HepG2 (cell line): ENCODE data around the gene ABHD12. TPM values are rescaled to one million over a fixed set of nuclear protein-coding genes. Genes with fewer than 3 reads are reported as not detected.

ENCODE experiments used
- ATF3 ChIP-seq: sonication (generic); formaldehyde crosslinking; IDR thresholded peaks from 2 replicates; pipeline ENCODE4 v1.4.0; 2020; ENCODE audit warnings: missing genetic modification reagents
- ATRX ChIP-seq: sonication (generic); formaldehyde crosslinking; IDR thresholded peaks from 2 replicates; pipeline ENCODE4 v1.4.0; 2020; ENCODE audit warnings: missing genetic modification reagents, borderline replicate concordance
- BCL6 ChIP-seq: IDR thresholded peaks from 2 replicates; pipeline ENCODE4 v1.6.1; 2016; ENCODE audit warnings: missing genetic modification reagents, missing compliant biosample characterization
- BRD4 ChIP-seq: sonication (generic); formaldehyde crosslinking; IDR thresholded peaks from 2 replicates; pipeline ENCODE4 v1.4.0; 2020; ENCODE audit warnings: missing genetic modification reagents
- CBFB ChIP-seq: sonication (generic); formaldehyde crosslinking; IDR thresholded peaks from 2 replicates; pipeline ENCODE4 v1.4.0; 2020; ENCODE audit warnings: missing genetic modification reagents
- CBX1 ChIP-seq: IDR thresholded peaks from one replicate; pipeline ENCODE4 v1.6.1; 2016; ENCODE audit warnings: antibody characterized with exemption, low read depth
- CBX5 ChIP-seq: sonication (generic); formaldehyde crosslinking; IDR thresholded peaks from 2 replicates; pipeline ENCODE4 v1.4.0; 2020; ENCODE audit warnings: missing genetic modification reagents, borderline replicate concordance
- CREB3 ChIP-seq: sonication (generic); formaldehyde crosslinking; IDR thresholded peaks from 2 replicates; pipeline ENCODE4 v1.5.0; 2020; ENCODE audit warnings: missing genetic modification reagents
- HHEX ChIP-seq: IDR thresholded peaks from 2 replicates; pipeline ENCODE4 v1.6.1; 2016; ENCODE audit warnings: control low read depth
- HOMEZ ChIP-seq: IDR thresholded peaks from 2 replicates; pipeline ENCODE4 v1.6.1; 2016; ENCODE audit warnings: low read depth
- MAFF ChIP-seq: IDR thresholded peaks from 2 replicates; pipeline ENCODE4 v1.6.1; 2011; ENCODE audit warnings: low read depth, low read length, improper control_type of control experiment
- MAZ ChIP-seq, 2 experiments: sonication (generic) in 1 of 2; formaldehyde crosslinking in 1 of 2; IDR thresholded peaks; 2 replicates each; pipeline versions ENCODE4 v1.5.0 to v1.6.1; 2012 to 2020; ENCODE audit warnings: low read depth in 2 of 2, mild to moderate bottlenecking in 2 of 2, borderline replicate concordance in 1 of 2, improper control_type of control experiment in 1 of 2, low read length in 1 of 2, missing genetic modification reagents in 1 of 2, moderate library complexity in 1 of 2
- MED1 ChIP-seq: sonication (generic); formaldehyde crosslinking; IDR thresholded peaks from 2 replicates; pipeline ENCODE4 v1.4.0; 2020; ENCODE audit warnings: missing genetic modification reagents
- PHB2 ChIP-seq: fragments of 450-650 bp; IDR thresholded peaks from 2 replicates; pipeline ENCODE4 v1.6.1; 2018; ENCODE audit not compliant: partially characterized antibody
- POGZ ChIP-seq: sonication (generic); formaldehyde crosslinking; IDR thresholded peaks from 2 replicates; pipeline ENCODE4 v1.4.0; 2020; ENCODE audit warnings: mild to moderate bottlenecking, missing genetic modification reagents
- PPARG ChIP-seq: conservative IDR thresholded peaks from 2 replicates; pipeline ENCODE4 v1.6.1; 2016; ENCODE audit warnings: missing biosample characterization, missing genetic modification reagents
- RFXAP ChIP-seq: sonication (generic); formaldehyde crosslinking; IDR thresholded peaks from 2 replicates; pipeline ENCODE4 v1.4.0; 2020; ENCODE audit warnings: missing genetic modification reagents, borderline replicate concordance
- SALL1 ChIP-seq: sonication (generic); formaldehyde crosslinking; IDR thresholded peaks from 2 replicates; pipeline ENCODE4 v1.8.0; 2022; ENCODE audit warnings: mild to moderate bottlenecking, missing genetic modification reagents
- SAP130 ChIP-seq: IDR thresholded peaks from 2 replicates; pipeline ENCODE4 v1.6.1; 2016; ENCODE audit warnings: low read depth
- TBX3 ChIP-seq: fragments of 450-650 bp; IDR thresholded peaks from 2 replicates; pipeline ENCODE4 v1.6.1; 2017; ENCODE audit warnings: antibody characterized with exemption, mild to moderate bottlenecking, inconsistent platforms, borderline replicate concordance
- ZBTB3 ChIP-seq: sonication (generic); formaldehyde crosslinking; IDR thresholded peaks from 2 replicates; pipeline ENCODE4 v1.4.0; 2020; ENCODE audit warnings: low read depth, mild to moderate bottlenecking, moderate library complexity, missing genetic modification reagents, borderline replicate concordance
- ZFP1 ChIP-seq: IDR thresholded peaks from 2 replicates; pipeline ENCODE4 v1.6.1; 2016
- ZNF547 ChIP-seq: sonication (generic); formaldehyde crosslinking; IDR thresholded peaks from 2 replicates; pipeline ENCODE4 v1.5.1; 2020; ENCODE audit warnings: mild to moderate bottlenecking, missing genetic modification reagents
- ZNF572 ChIP-seq: sonication (generic); formaldehyde crosslinking; IDR thresholded peaks from 2 replicates; pipeline ENCODE4 v1.5.1; 2020; ENCODE audit warnings: mild to moderate bottlenecking, missing genetic modification reagents
- ZNF639 ChIP-seq: conservative IDR thresholded peaks from 2 replicates; pipeline ENCODE4 v1.6.1; 2018; ENCODE audit warnings: missing genetic modification reagents
- ZSCAN29 ChIP-seq: sonication (generic); formaldehyde crosslinking; conservative IDR thresholded peaks from 2 replicates; pipeline ENCODE4 v1.4.0; 2020; ENCODE audit warnings: mild to moderate bottlenecking, missing genetic modification reagents
- polyA plus RNA-seq, 8 experiments: library from polyadenylated mRNA; depleted of rRNA in 3 of 8; stranded (reverse) in 7 of 8; unstranded in 1 of 8; fragments of >200 nt; fragmentation: Illumina TruSeq in 4 of 8; extraction: Trizol in 4 of 8; gene quantifications; 2 replicates each; pipeline versions ENCODE4 v1.2.1 to v1.2.3, GENCODE V29; 2011 to 2016; ENCODE audit warnings: low read depth in 4 of 8, missing spikeins in 1 of 8, mixed read lengths in 1 of 8; ENCODE audit not compliant: insufficient read depth in 1 of 8
- total RNA-seq, 5 experiments: library from RNA; depleted of rRNA; stranded (reverse); fragments of >200 nt; fragmentation: Illumina TruSeq; extraction: Trizol; gene quantifications; 2 replicates each; pipeline ENCODE4 v1.2.3, GENCODE V29; 2016; ENCODE audit warnings: low read depth in 1 of 5

ABHD12 gene
- total and polyA plus RNA-seq, 2 of the 13 experiments (the other 11 are each of a cell fraction or from before 2014, with no cell fraction given): 23.5 to 72.1 TPM

- TF ChIP-seq PPARG (peak; percentile 95), MED1 (CRISPR knock-in tag) (peak; percentile 79), RFXAP (CRISPR knock-in tag) (0 out of 2 replicates have a peak, but pooled peaks have one; percentile 12), ZSCAN29 (peak; percentile 45; the same call in 1 of the 2 replicates), MAFF (peak; percentile 97), ZFP1 (CRISPR knock-in tag) (peak; percentile 64; the same call in 1 of the 2 replicates), CBX5 (CRISPR knock-in tag) (peak; percentile 88; the same call in 1 of the 2 replicates), SALL1 (CRISPR knock-in tag) (peak; percentile 91), ZBTB3 (CRISPR knock-in tag) (peak; percentile 92; the same call in 1 of the 2 replicates), ATRX (peak; percentile 86; the same call in 1 of the 2 replicates), TBX3 (peak; percentile 44; the same call in 1 of the 2 replicates), BCL6 (CRISPR knock-in tag) (peak; percentile 54; the same call in 1 of the 2 replicates), POGZ (0 out of 2 replicates have a peak, but pooled peaks have one; percentile 49), ZNF639 (CRISPR knock-in tag) (no peak), ATF3 (peak; percentile 100), HOMEZ (CRISPR knock-in tag) (peak; percentile 92; the same call in 1 of the 2 replicates), ZNF572 (CRISPR knock-in tag) (peak; percentile 46; the same call in 1 of the 2 replicates), CREB3 (CRISPR knock-in tag) (no peak), CBFB (CRISPR knock-in tag) (peak; percentile 95), MAZ (IDR thresholded peaks at IDR 0.05; ENCODE audit: borderline replicate concordance, low read depth, low read length) (no peak), MAZ (CRISPR knock-in tag; IDR thresholded peaks at IDR 0.05; ENCODE audit: low read depth) (peak; percentile 72; the same call in 1 of the 2 replicates), ZNF547 (CRISPR knock-in tag) (peak; percentile 5; the same call in 1 of the 2 replicates), HHEX (CRISPR knock-in tag) (peak; percentile 55; the same call in 1 of the 2 replicates), CBX1 (peak; percentile 37), BRD4 (CRISPR knock-in tag) (no peak), SAP130 (peak; percentile 99), PHB2 (no peak)
Measured at GRCh38 chr20:25310268-25310920, 80.2 kb downstream of the ABHD12 start (continued).
